GM12891 (cell line): ENCODE results near the gene FOXN3.

ENCODE experiments used
- POLR2AphosphoS5 ChIP-seq: IDR thresholded peaks from 2 replicates; pipeline ENCODE4 v1.6.1; 2011; ENCODE audit warnings: low read depth, low read length, control low read depth
- TAF1 ChIP-seq: IDR thresholded peaks from 2 replicates; pipeline ENCODE4 v1.6.1; 2011; ENCODE audit warnings: low read depth, low read length, control low read depth

- TF ChIP-seq TAF1 (no peak), POLR2AphosphoS5 (no peak)
These were observed 125.6 kb downstream of the FOXN3 start for GRCh38 chr14:89291351-89291940.
